ENCODE data around the gene CFI.

GRCh38 chr4:109787807-109788206 is 14.0 kb downstream of the CFI start:
- TF ChIP-seq, protein P1, sequence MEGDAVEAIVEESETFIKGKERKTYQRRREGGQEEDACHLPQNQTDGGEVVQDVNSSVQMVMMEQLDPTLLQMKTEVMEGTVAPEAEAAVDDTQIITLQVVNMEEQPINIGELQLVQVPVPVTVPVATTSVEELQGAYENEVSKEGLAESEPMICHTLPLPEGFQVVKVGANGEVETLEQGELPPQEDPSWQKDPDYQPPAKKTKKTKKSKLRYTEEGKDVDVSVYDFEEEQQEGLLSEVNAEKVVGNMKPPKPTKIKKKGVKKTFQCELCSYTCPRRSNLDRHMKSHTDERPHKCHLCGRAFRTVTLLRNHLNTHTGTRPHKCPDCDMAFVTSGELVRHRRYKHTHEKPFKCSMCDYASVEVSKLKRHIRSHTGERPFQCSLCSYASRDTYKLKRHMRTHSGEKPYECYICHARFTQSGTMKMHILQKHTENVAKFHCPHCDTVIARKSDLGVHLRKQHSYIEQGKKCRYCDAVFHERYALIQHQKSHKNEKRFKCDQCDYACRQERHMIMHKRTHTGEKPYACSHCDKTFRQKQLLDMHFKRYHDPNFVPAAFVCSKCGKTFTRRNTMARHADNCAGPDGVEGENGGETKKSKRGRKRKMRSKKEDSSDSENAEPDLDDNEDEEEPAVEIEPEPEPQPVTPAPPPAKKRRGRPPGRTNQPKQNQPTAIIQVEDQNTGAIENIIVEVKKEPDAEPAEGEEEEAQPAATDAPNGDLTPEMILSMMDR (IDR thresholded peaks at IDR 0.05): no peak
- TF ChIP-seq EZH2 (IDR thresholded peaks at IDR 0.05; ENCODE audit: borderline replicate concordance, insufficient read depth, low read depth, low read length, poor library complexity, severe bottlenecking): no peak
